HEK293T (cell line): ENCODE measurements around the gene LCE7A.

Source experiments
- ARNT ChIP-seq: fragments of 450-650 bp; IDR thresholded peaks from 2 replicates; pipeline ENCODE4 v1.6.1; 2017; ENCODE audit warnings: mild to moderate bottlenecking
- BHLHE40 ChIP-seq: fragments of 450-650 bp; IDR thresholded peaks from 2 replicates; pipeline ENCODE4 v1.6.1; 2016; ENCODE audit warnings: mild to moderate bottlenecking, moderate library complexity, borderline replicate concordance
- CTBP1 ChIP-seq: fragments of 450-650 bp; IDR thresholded peaks from 2 replicates; pipeline ENCODE4 v1.6.1; 2016; ENCODE audit warnings: borderline replicate concordance
- ELF4 ChIP-seq: fragments of 450-650 bp; IDR thresholded peaks from 2 replicates; pipeline ENCODE4 v1.6.1; 2017; ENCODE audit warnings: antibody characterized with exemption
- FOXM1 ChIP-seq: fragments of 450-650 bp; IDR thresholded peaks from 2 replicates; pipeline ENCODE4 v1.6.1; 2017; ENCODE audit warnings: mild to moderate bottlenecking, borderline replicate concordance
- LEF1 ChIP-seq: fragments of 450-650 bp; IDR thresholded peaks from 2 replicates; pipeline ENCODE4 v1.6.1; 2017; ENCODE audit warnings: mild to moderate bottlenecking, borderline replicate concordance
- NFRKB ChIP-seq: fragments of 450-650 bp; IDR thresholded peaks from 2 replicates; pipeline ENCODE4 v1.6.1; 2016; ENCODE audit warnings: mild to moderate bottlenecking, moderate library complexity
- SP1 ChIP-seq: fragments of 450-650 bp; IDR thresholded peaks from 2 replicates; pipeline ENCODE4 v1.6.1; 2017
- SUZ12 ChIP-seq: fragments of 450-650 bp; IDR thresholded peaks from 2 replicates; pipeline ENCODE4 v1.6.1; 2016; ENCODE audit warnings: mild to moderate bottlenecking
- TARDBP ChIP-seq: fragments of 450-650 bp; IDR thresholded peaks from 2 replicates; pipeline ENCODE4 v1.6.1; 2016
- ZNF384 ChIP-seq: fragments of 450-650 bp; IDR thresholded peaks from 2 replicates; pipeline ENCODE4 v1.6.1; 2016
- TF ChIP-seq, protein P1 (sequence below): fragments of 450-650 bp; IDR thresholded peaks from 2 replicates; pipeline ENCODE4 v1.6.1; 2016

DNA sequence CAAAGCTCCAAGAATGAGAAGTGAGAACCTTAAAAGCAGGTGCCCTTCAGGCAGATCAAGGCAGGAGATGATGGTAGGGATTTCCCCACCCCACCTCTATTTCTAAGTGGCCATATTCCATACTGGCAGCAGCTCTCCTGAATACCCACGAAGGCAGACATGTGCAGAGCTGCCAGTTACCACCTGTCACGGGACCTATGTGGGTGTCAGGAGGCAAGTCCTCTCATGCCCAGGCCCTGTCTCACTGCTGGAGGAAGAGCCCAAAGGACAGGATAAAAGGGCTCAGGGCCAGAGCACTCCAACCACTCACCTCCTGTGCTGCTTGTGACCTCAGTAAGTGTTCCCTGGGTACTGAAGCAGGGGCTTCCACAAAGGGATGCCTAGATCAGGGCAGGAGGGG is 48.7 kb upstream of the LCE7A start:
- TF ChIP-seq ELF4 (no peak), ZNF384 (no peak), CTBP1 (no peak), ARNT (no peak), LEF1 (no peak), SP1 (no peak), NFRKB (no peak), FOXM1 (no peak), BHLHE40 (no peak), SUZ12 (no peak), TARDBP (no peak)
- TF ChIP-seq, protein P1, sequence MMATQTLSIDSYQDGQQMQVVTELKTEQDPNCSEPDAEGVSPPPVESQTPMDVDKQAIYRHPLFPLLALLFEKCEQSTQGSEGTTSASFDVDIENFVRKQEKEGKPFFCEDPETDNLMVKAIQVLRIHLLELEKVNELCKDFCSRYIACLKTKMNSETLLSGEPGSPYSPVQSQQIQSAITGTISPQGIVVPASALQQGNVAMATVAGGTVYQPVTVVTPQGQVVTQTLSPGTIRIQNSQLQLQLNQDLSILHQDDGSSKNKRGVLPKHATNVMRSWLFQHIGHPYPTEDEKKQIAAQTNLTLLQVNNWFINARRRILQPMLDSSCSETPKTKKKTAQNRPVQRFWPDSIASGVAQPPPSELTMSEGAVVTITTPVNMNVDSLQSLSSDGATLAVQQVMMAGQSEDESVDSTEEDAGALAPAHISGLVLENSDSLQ = no peak
